Measurements from ENCODE around the gene ATG101. TPM values are rescaled to one million over a fixed set of nuclear protein-coding genes. Genes with fewer than 3 reads are reported as not detected.

Gene ATG101
- total and polyA plus RNA-seq, 9 of the 15 experiments (the other 6 are each of a cell fraction or from before 2014, with no cell fraction given) = 2.9 to 52.4 (median 29.7) TPM

DNA sequence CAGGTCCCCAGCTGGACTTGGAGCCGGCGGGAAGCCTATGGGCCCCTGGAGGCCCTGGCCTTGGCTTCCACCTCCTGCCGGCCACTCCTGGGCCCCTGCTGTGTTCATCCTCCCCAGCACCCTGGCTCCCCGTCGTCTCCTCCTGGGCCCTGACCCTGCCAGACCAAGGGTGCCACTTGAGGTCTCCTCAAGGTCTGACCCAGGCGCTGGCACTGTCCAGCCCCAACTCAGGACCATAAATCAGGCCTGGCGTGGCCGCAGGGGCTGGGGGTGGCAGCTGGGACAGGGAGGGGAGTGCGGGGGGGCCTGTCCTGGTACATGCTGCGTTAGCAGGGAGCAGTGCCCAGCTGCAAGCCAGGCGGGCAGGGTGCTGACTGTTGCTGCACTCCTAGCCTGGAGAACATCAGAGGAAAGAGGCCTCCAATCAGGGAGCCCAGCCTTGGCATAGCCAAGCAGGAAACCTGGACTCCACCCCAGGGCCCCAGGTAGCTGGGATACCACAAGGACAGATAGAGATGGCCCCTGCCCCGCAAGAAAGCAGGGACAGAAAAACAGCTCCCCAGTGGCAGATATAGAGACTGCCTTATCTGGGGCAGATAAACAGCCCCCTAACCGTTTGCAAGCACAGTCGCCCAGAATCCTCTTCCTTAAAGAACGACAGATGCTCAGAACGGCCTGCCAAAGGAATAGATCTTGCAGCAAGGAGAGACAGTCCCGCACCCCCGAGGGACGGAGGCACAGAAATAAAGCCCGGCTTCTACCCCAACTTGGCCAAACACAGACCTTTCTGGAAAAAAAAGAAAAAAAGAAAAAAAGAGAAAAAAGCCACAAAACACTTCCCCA is 6.5 kb upstream of the ATG101 start (continued):
- TF ChIP-seq NFYB (IDR thresholded peaks at IDR 0.05; ENCODE audit: extremely low read depth, insufficient read length) (no peak), RCOR1 (IDR thresholded peaks at IDR 0.05; ENCODE audit: borderline replicate concordance in 1 of 2, low read depth in 2 of 2, low read length in 2 of 2) (0 out of 4 replicates have a peak, but pooled peaks of 1 of the 2 experiments have one; percentile 18), CUX1 (CRISPR knock-in tag; IDR thresholded peaks at IDR 0.05) (no peak), MAFG (tag; conservative IDR thresholded peaks at IDR 0.05) (no peak), FOXA3 (CRISPR knock-in tag; conservative IDR thresholded peaks at IDR 0.05 in 1 of 2, IDR thresholded peaks at IDR 0.05 in 1 of 2) (no peak), KLF13 (tag; IDR thresholded peaks at IDR 0.05; ENCODE audit: borderline replicate concordance, low read depth) (no peak), RBM25 (IDR thresholded peaks at IDR 0.05; ENCODE audit: low read depth, low read length, severe bottlenecking) (no peak), ZSCAN29 (IDR thresholded peaks at IDR 0.05) (no peak), PRMT5 (CRISPR knock-in tag; IDR thresholded peaks at IDR 0.05) (no peak), VEZF1 (CRISPR knock-in tag; IDR thresholded peaks at IDR 0.05) (peak; percentile 6; the same call in 1 of the 2 replicates), HDAC6 (IDR thresholded peaks at IDR 0.05; ENCODE audit: low read depth, low read length) (no peak), ZBTB7A (IDR thresholded peaks at IDR 0.05; ENCODE audit: borderline replicate concordance, control insufficient read depth, low read depth, low read length) (peak; percentile 77; the same call in 1 of the 2 replicates), FOXA1 (IDR thresholded peaks at IDR 0.05; ENCODE audit: borderline replicate concordance) (no peak), JUND (IDR thresholded peaks at IDR 0.05; ENCODE audit: borderline replicate concordance, low read depth, low read length) (peak; percentile 6; the same call in 1 of the 2 replicates), JUND (tag; IDR thresholded peaks at IDR 0.05; ENCODE audit: borderline replicate concordance, low read depth, low read length) (no peak), CBX3 (IDR thresholded peaks at IDR 0.05; ENCODE audit: borderline replicate concordance in 1 of 2, low read length in 2 of 2) (no peak), KAT8 (IDR thresholded peaks at IDR 0.05; ENCODE audit: low read depth) (no peak), TAF15 (IDR thresholded peaks at IDR 0.05; ENCODE audit: low read depth, low read length) (no peak)

Measured in K562 (cell line).